Activated T-helper 1 cell treated with anti-CD3 and anti-CD28 coated beads, Interleukin-12 subunit alpha, Interleukin-12 subunit beta, Interleukin-2, Interleukin-4 antibody, amounts not matched to agents 30 ng/mL and 10 ng/mL and 1 ng/mL, durations not matched to agents 14 hours and 24 hours and 36 hours (primary cell): ENCODE data around the gene KIRREL3. TPM values are rescaled to one million over a fixed set of nuclear protein-coding genes. Genes with fewer than 3 reads are reported as not detected.

Experiments used
- DNase-seq: peaks from one replicate; pipeline ENCODE4 v3.0.0; 2021; ENCODE audit warnings: low spot score
- H3K27ac Mint-ChIP-seq: one replicate; pipeline ENCODE4 v1.8.0; 2021; ENCODE audit warnings: mild to moderate bottlenecking, mixed read lengths
- H3K27me3 Mint-ChIP-seq: one replicate; pipeline ENCODE4 v1.8.0; 2022; ENCODE audit warnings: mild to moderate bottlenecking, moderate library complexity, mixed read lengths; ENCODE audit not compliant: insufficient read depth
- H3K36me3 Mint-ChIP-seq: one replicate; pipeline ENCODE4 v1.8.0; 2021; ENCODE audit warnings: low read depth, mixed read lengths
- H3K4me1 Mint-ChIP-seq: one replicate; pipeline ENCODE4 v1.8.0; 2021; ENCODE audit warnings: low read depth, mixed read lengths
- H3K4me3 Mint-ChIP-seq: one replicate; pipeline ENCODE4 v1.8.0; 2021; ENCODE audit warnings: mild to moderate bottlenecking, moderate library complexity, mixed read lengths
- H3K9me3 Mint-ChIP-seq: one replicate; pipeline ENCODE4 v1.8.0; 2021; ENCODE audit warnings: mixed read lengths
- intact Hi-C: fragments of 100-400 bp; cut with micrococcal nuclease; formaldehyde crosslinking; loops from one replicate; pipeline ENCODE4 v1.15.1; 2024
- total RNA-seq: library from RNA; stranded (reverse); gene quantifications from 2 replicates; pipeline ENCODE4 v1.2.3, GENCODE V29; 2022

KIRREL3 gene
- total RNA-seq, 1 donor from 2014 or later = not detected

- Mint-ChIP-seq H3K36me3 (no peaks in the 10 kb centered on the region), H3K4me3 (no peak overlapping the region), H3K27me3 (no peaks in the 10 kb centered on the region), H3K4me1 (no peaks in the 10 kb centered on the region), H3K9me3 (no peaks in the 10 kb centered on the region), H3K27ac (no peak overlapping the region)
- DNase-seq = no peak
- intact Hi-C loops = no loop called here
Measured at GRCh38 chr11:126914941-126915340, 85.6 kb downstream of the KIRREL3 start.

GRCh38 chr11:126914166-126914565, 86.4 kb downstream of the KIRREL3 start:
- no peak for DNase-seq
- intact Hi-C loops = no loop called here
- H3K4me1 Mint-ChIP-seq = no peaks in the 10 kb centered on the region
- H3K27ac Mint-ChIP-seq = no peak overlapping the region
- H3K27me3 Mint-ChIP-seq = no peaks in the 10 kb centered on the region
- no peaks in the 10 kb centered on the region for H3K9me3 Mint-ChIP-seq
- no peaks in the 10 kb centered on the region for H3K36me3 Mint-ChIP-seq
- no peak overlapping the region for H3K4me3 Mint-ChIP-seq

GRCh38 chr11:126904520-126904919, 96.0 kb downstream of the KIRREL3 start:
- Mint-ChIP-seq H3K4me3 (no peak overlapping the region), H3K9me3 (no peaks in the 10 kb centered on the region), H3K27me3 (no peaks in the 10 kb centered on the region), H3K4me1 (no peaks in the 10 kb centered on the region), H3K27ac (no peak overlapping the region), H3K36me3 (no peaks in the 10 kb centered on the region)
- intact Hi-C loops = no loop called here
- no peak for DNase-seq

- H3K9me3 Mint-ChIP-seq = peaks cover 4% of the 10 kb centered on the region
- no peak overlapping the region for H3K27ac Mint-ChIP-seq
- H3K4me3 Mint-ChIP-seq = no peak overlapping the region
- H3K27me3 Mint-ChIP-seq = no peaks in the 10 kb centered on the region
- intact Hi-C loops = no loop called here
- no peak for DNase-seq
- H3K36me3 Mint-ChIP-seq = no peaks in the 10 kb centered on the region
- no peaks in the 10 kb centered on the region for H3K4me1 Mint-ChIP-seq
Measured at GRCh38 chr11:126901783-126902182, 98.8 kb downstream of the KIRREL3 start.

- no peaks in the 10 kb centered on the region for H3K36me3 Mint-ChIP-seq
- H3K4me1 Mint-ChIP-seq = no peaks in the 10 kb centered on the region
- H3K4me3 Mint-ChIP-seq = no peak overlapping the region
- intact Hi-C loops = no loop called here
- no peak for DNase-seq
- peaks cover 8% of the 10 kb centered on the region for H3K9me3 Mint-ChIP-seq
- H3K27ac Mint-ChIP-seq = no peak overlapping the region
- no peaks in the 10 kb centered on the region for H3K27me3 Mint-ChIP-seq
Measured at GRCh38 chr11:126899961-126900748, 100.4 kb downstream of the KIRREL3 start.

- Mint-ChIP-seq H3K9me3 (peaks cover 8% of the 10 kb centered on the region), H3K4me3 (no peak overlapping the region), H3K27ac (no peak overlapping the region), H3K36me3 (no peaks in the 10 kb centered on the region), H3K27me3 (no peaks in the 10 kb centered on the region), H3K4me1 (no peaks in the 10 kb centered on the region)
- intact Hi-C loops = no loop called here
- DNase-seq = no peak
Measured at GRCh38 chr11:126898802-126899201, 101.8 kb downstream of the KIRREL3 start.

- intact Hi-C loops = no loop called here
- DNase-seq = no peak
- Mint-ChIP-seq H3K36me3 (no peaks in the 10 kb centered on the region), H3K4me3 (no peak overlapping the region), H3K9me3 (peaks cover 8% of the 10 kb centered on the region), H3K27ac (no peak overlapping the region), H3K4me1 (no peaks in the 10 kb centered on the region), H3K27me3 (no peaks in the 10 kb centered on the region)
Measured at GRCh38 chr11:126897430-126897829, 103.1 kb downstream of the KIRREL3 start.

- no peak overlapping the region for H3K27ac Mint-ChIP-seq
- no peaks in the 10 kb centered on the region for H3K27me3 Mint-ChIP-seq
- no peaks in the 10 kb centered on the region for H3K36me3 Mint-ChIP-seq
- no peak overlapping the region for H3K4me3 Mint-ChIP-seq
- no peak for DNase-seq
- no peaks in the 10 kb centered on the region for H3K4me1 Mint-ChIP-seq
- intact Hi-C loops = no loop called here
- H3K9me3 Mint-ChIP-seq = peaks cover 8% of the 10 kb centered on the region
Measured at GRCh38 chr11:126896025-126896424, 104.5 kb downstream of the KIRREL3 start.

- Mint-ChIP-seq H3K9me3 (peaks cover 8% of the 10 kb centered on the region), H3K27me3 (no peaks in the 10 kb centered on the region), H3K27ac (no peak overlapping the region), H3K4me3 (no peak overlapping the region), H3K36me3 (no peaks in the 10 kb centered on the region), H3K4me1 (no peaks in the 10 kb centered on the region)
- DNase-seq = no peak
- intact Hi-C loops = no loop called here
Measured at GRCh38 chr11:126893796-126894195, 106.8 kb downstream of the KIRREL3 start.

GRCh38 chr11:126892756-126893155, 107.8 kb downstream of the KIRREL3 start:
- H3K9me3 Mint-ChIP-seq = peaks cover 8% of the 10 kb centered on the region
- intact Hi-C loops = no loop called here

GRCh38 chr11:126891556-126892217, 108.9 kb downstream of the KIRREL3 start:
- Mint-ChIP-seq H3K4me3 (no peak overlapping the region), H3K27me3 (no peaks in the 10 kb centered on the region), H3K4me1 (no peaks in the 10 kb centered on the region), H3K9me3 (peaks cover 3% of the 10 kb centered on the region), H3K27ac (no peak overlapping the region), H3K36me3 (no peaks in the 10 kb centered on the region)
- intact Hi-C loops = no loop called here
- DNase-seq = no peak

More at GRCh38 chr11:126892756-126893155, 107.8 kb downstream of the KIRREL3 start:
- H3K4me3 Mint-ChIP-seq = no peak overlapping the region
- no peak overlapping the region for H3K27ac Mint-ChIP-seq
- no peaks in the 10 kb centered on the region for H3K36me3 Mint-ChIP-seq
- H3K4me1 Mint-ChIP-seq = no peaks in the 10 kb centered on the region
- no peak for DNase-seq
- H3K27me3 Mint-ChIP-seq = no peaks in the 10 kb centered on the region

- intact Hi-C loops = no loop called here
- H3K9me3 Mint-ChIP-seq = no peaks in the 10 kb centered on the region
- DNase-seq = no peak
- H3K27me3 Mint-ChIP-seq = no peaks in the 10 kb centered on the region
- H3K4me3 Mint-ChIP-seq = no peak overlapping the region
- H3K4me1 Mint-ChIP-seq = no peaks in the 10 kb centered on the region
- H3K36me3 Mint-ChIP-seq = no peaks in the 10 kb centered on the region
- H3K27ac Mint-ChIP-seq = no peak overlapping the region
Measured at GRCh38 chr11:126890561-126890960, 110.0 kb downstream of the KIRREL3 start.

GRCh38 chr11:126888115-126888712, 112.4 kb downstream of the KIRREL3 start:
- Mint-ChIP-seq H3K36me3 (no peaks in the 10 kb centered on the region), H3K27me3 (no peaks in the 10 kb centered on the region), H3K4me1 (no peaks in the 10 kb centered on the region), H3K9me3 (no peaks in the 10 kb centered on the region), H3K27ac (no peak overlapping the region), H3K4me3 (no peak overlapping the region)
- intact Hi-C loops = no loop called here
- DNase-seq = no peak
